H1 (cell line): ENCODE measurements around the gene ZNF592. TPM values are rescaled to one million over a fixed set of nuclear protein-coding genes. Genes with fewer than 3 reads are reported as not detected.

Experiments used
- CTCF ChIA-PET: fragments of 300-600 bp; sonication (Branson Sonifier 250); formaldehyde crosslinking; loops from one replicate; lab custom pipeline; 2021; ENCODE audit not compliant: partially characterized antibody; lab: Charles Lee
- POLR2A ChIA-PET: fragments of 300-600 bp; sonication (Branson Sonifier 250); formaldehyde crosslinking; loops from one replicate; lab custom pipeline; 2021; ENCODE audit warnings: inconsistent platforms; ENCODE audit not compliant: partially characterized antibody; lab: Charles Lee
- DNase-seq, 2 experiments: peaks; one replicate each; pipeline versions ENCODE4 v3.0.0 to v3.0.0-alpha.2; 2010 to 2022; ENCODE audit warnings: low spot score in 2 of 2, low read depth in 1 of 2, mixed read lengths in 1 of 2
- FAIRE-seq: peaks from 2 replicates; lab custom pipeline; 2011; peaks lifted over from hg19 to GRCh38; lab: Jason Lieb, UNC
- H2AFZ ChIP-seq: 2 replicates; pipeline ENCODE4 v1.8.1; 2012; ENCODE audit warnings: low read length, inconsistent platforms
- H2AK5ac ChIP-seq: 2 replicates; pipeline ENCODE4 v1.6.1; 2013; ENCODE audit warnings: low read depth, low read length
- H2BK120ac ChIP-seq: replicated peaks from 2 replicates; pipeline ENCODE3; 2013; ENCODE audit warnings: low read depth, low read length, inconsistent platforms
- H2BK12ac ChIP-seq: 2 replicates; pipeline ENCODE4 v1.6.1; 2013; ENCODE audit warnings: low read depth, low read length
- H2BK15ac ChIP-seq: 2 replicates; pipeline ENCODE4 v1.6.1; 2013; ENCODE audit warnings: low read length
- H2BK20ac ChIP-seq: 2 replicates; pipeline ENCODE4 v1.6.1; 2013; ENCODE audit warnings: low read length
- H2BK5ac ChIP-seq: 2 replicates; pipeline ENCODE4 v1.6.1; 2013; ENCODE audit warnings: low read depth, low read length
- H3K14ac ChIP-seq: 2 replicates; pipeline ENCODE4 v1.6.1; 2013; ENCODE audit warnings: inconsistent platforms; ENCODE audit not compliant: insufficient read length
- H3K18ac ChIP-seq: 2 replicates; pipeline ENCODE4 v1.6.1; 2013; ENCODE audit warnings: low read length; ENCODE audit errors: extremely low read depth
- H3K23ac ChIP-seq: 2 replicates; pipeline ENCODE4 v1.6.1; 2013; ENCODE audit warnings: inconsistent platforms; ENCODE audit not compliant: insufficient read length
- H3K23me2 ChIP-seq: 2 replicates; pipeline ENCODE4 v1.6.1; 2013; ENCODE audit warnings: low read depth, low read length
- H3K27ac ChIP-seq: 2 replicates; pipeline ENCODE4 v1.6.1; 2011; ENCODE audit warnings: low read depth, low read length, inconsistent platforms
- H3K27me3 ChIP-seq, 4 experiments: replicated peaks in 1 of 4; 1 replicate in 1 of 4; 2 replicates in 3 of 4; pipeline versions ENCODE4 v1.6.1 to v1.8.1; 2011 to 2013; ENCODE audit warnings: low read length in 3 of 4, mild to moderate bottlenecking in 3 of 4, inconsistent platforms in 2 of 4, mixed read lengths in 2 of 4, moderate library complexity in 1 of 4; ENCODE audit not compliant: control insufficient read depth in 3 of 4, insufficient read depth in 3 of 4; ENCODE audit errors: extremely low read depth in 1 of 4
- H3K36me3 ChIP-seq, 4 experiments: 2 replicates each; pipeline versions ENCODE4 v1.6.1 to v1.8.1; 2011 to 2013; ENCODE audit warnings: mild to moderate bottlenecking in 4 of 4, low read length in 3 of 4, moderate library complexity in 2 of 4, control low read depth in 1 of 4, inconsistent platforms in 1 of 4; ENCODE audit not compliant: insufficient read depth in 4 of 4, control insufficient read depth in 2 of 4
- H3K4ac ChIP-seq: replicated peaks from 2 replicates; pipeline ENCODE3; 2013; ENCODE audit warnings: low read length, low read depth, mixed read lengths, inconsistent platforms; ENCODE audit not compliant: insufficient read length
- H3K4me1 ChIP-seq, 4 experiments: replicated peaks in 1 of 4; 1 replicate in 1 of 4; 2 replicates in 3 of 4; pipeline versions ENCODE4 v1.6.1 to v1.8.1; 2011 to 2013; ENCODE audit warnings: low read length in 3 of 4, inconsistent platforms in 2 of 4, mixed read lengths in 1 of 4; ENCODE audit not compliant: insufficient read depth in 4 of 4, control insufficient read depth in 3 of 4
- H3K4me2 ChIP-seq, 2 experiments: 2 replicates each; pipeline versions ENCODE4 v1.6.1 to v1.8.1; 2011 to 2013; ENCODE audit warnings: low read depth in 2 of 2, low read length in 2 of 2, control low read depth in 1 of 2, inconsistent platforms in 1 of 2, mild to moderate bottlenecking in 1 of 2; ENCODE audit not compliant: insufficient read depth in 1 of 2
- H3K4me3 ChIP-seq, 4 experiments: fragments of 200-600, 300-600 bp in 1 of 4; sonication (generic), shearing (Covaris generic), sonication (Bioruptor Twin) in 1 of 4; 2 replicates each; pipeline versions ENCODE4 v1.5.1 to v1.8.1; 2011 to 2016; ENCODE audit warnings: low read length in 4 of 4, low read depth in 3 of 4, control low read depth in 2 of 4, inconsistent platforms in 2 of 4, mild to moderate bottlenecking in 2 of 4, mixed read lengths in 1 of 4, moderate library complexity in 1 of 4; ENCODE audit not compliant: insufficient read depth in 2 of 4; ENCODE audit errors: extremely low read depth in 1 of 4
- H3K56ac ChIP-seq: replicated peaks from 2 replicates; pipeline ENCODE3; 2013; ENCODE audit warnings: low read depth, mild to moderate bottlenecking, mixed read lengths, low read length, inconsistent platforms; ENCODE audit not compliant: insufficient read length
- H3K79me1 ChIP-seq: 2 replicates; pipeline ENCODE4 v1.6.1; 2013; ENCODE audit warnings: low read depth, low read length, control low read depth
- H3K79me2 ChIP-seq, 2 experiments: 2 replicates each; pipeline versions ENCODE4 v1.6.1 to v1.8.1; 2012 to 2013; ENCODE audit warnings: low read length in 2 of 2, mild to moderate bottlenecking in 2 of 2, inconsistent platforms in 1 of 2; ENCODE audit not compliant: insufficient read depth in 2 of 2, control insufficient read depth in 1 of 2
- H3K9ac ChIP-seq, 4 experiments: replicated peaks in 1 of 4; 1 replicate in 1 of 4; 2 replicates in 3 of 4; pipeline versions ENCODE4 v1.6.1 to v1.8.1; 2011 to 2013; ENCODE audit warnings: low read depth in 3 of 4, low read length in 3 of 4, control low read depth in 2 of 4, mild to moderate bottlenecking in 2 of 4, moderate library complexity in 2 of 4, inconsistent platforms in 1 of 4; ENCODE audit errors: extremely low read depth in 1 of 4
- H3K9me3 ChIP-seq, 2 experiments: 2 replicates each; pipeline versions ENCODE4 v1.6.1 to v1.8.1; 2012 to 2013; ENCODE audit warnings: mild to moderate bottlenecking in 2 of 2, moderate library complexity in 2 of 2, control low read depth in 1 of 2, inconsistent platforms in 1 of 2, low read depth in 1 of 2, low read length in 1 of 2, mixed read lengths in 1 of 2; ENCODE audit not compliant: insufficient read depth in 2 of 2
- H4K20me1 ChIP-seq, 2 experiments: replicated peaks in 1 of 2; 2 replicates each; pipeline versions ENCODE3 to v1.8.1; 2011 to 2013; ENCODE audit warnings: inconsistent platforms in 2 of 2, low read length in 2 of 2, mild to moderate bottlenecking in 1 of 2; ENCODE audit not compliant: insufficient read depth in 2 of 2, control insufficient read depth in 1 of 2
- H4K5ac ChIP-seq: 2 replicates; pipeline ENCODE4 v1.6.1; 2013; ENCODE audit warnings: low read length, low read depth, mixed read lengths, inconsistent platforms; ENCODE audit not compliant: insufficient read length
- H4K8ac ChIP-seq: 2 replicates; pipeline ENCODE4 v1.8.0; 2013; ENCODE audit warnings: mild to moderate bottlenecking, moderate library complexity, low read length, inconsistent platforms; ENCODE audit not compliant: insufficient read depth; ENCODE audit errors: extremely low read depth
- H4K91ac ChIP-seq: replicated peaks from 2 replicates; pipeline ENCODE3; 2013; ENCODE audit warnings: low read length, mixed read lengths, inconsistent platforms; ENCODE audit not compliant: insufficient read length
- FOSL1 ChIP-seq: IDR thresholded peaks from 2 replicates; pipeline ENCODE4 v1.6.1; 2011; ENCODE audit warnings: mild to moderate bottlenecking, low read depth, low read length, moderate library complexity; ENCODE audit not compliant: insufficient read depth
- JUN ChIP-seq: IDR thresholded peaks from 2 replicates; pipeline ENCODE4 v1.6.1; 2011; ENCODE audit warnings: low read depth, mild to moderate bottlenecking, improper control_type of control experiment, low read length
- JUND ChIP-seq: IDR thresholded peaks from 2 replicates; pipeline ENCODE4 v1.6.1; 2011; ENCODE audit warnings: mild to moderate bottlenecking, improper control_type of control experiment, low read length
- KDM1A ChIP-seq: fragments of 200-600, 300-600 bp; sonication (generic); IDR thresholded peaks from 2 replicates; pipeline ENCODE4 v1.7.1; 2016; ENCODE audit warnings: mild to moderate bottlenecking, low read length, borderline replicate concordance
- MAFK ChIP-seq: IDR thresholded peaks from 2 replicates; pipeline ENCODE4 v1.6.1; 2012; ENCODE audit warnings: low read depth, mild to moderate bottlenecking, improper control_type of control experiment, low read length
- SP2 ChIP-seq: IDR thresholded peaks from 2 replicates; pipeline ENCODE4 v1.6.1; 2012; ENCODE audit warnings: mild to moderate bottlenecking, low read length, inconsistent platforms
- SRF ChIP-seq: IDR thresholded peaks from 2 replicates; pipeline ENCODE4 v1.6.1; 2011; ENCODE audit warnings: mild to moderate bottlenecking, low read depth, low read length, moderate library complexity
- TAF1 ChIP-seq: IDR thresholded peaks from 2 replicates; pipeline ENCODE4 v1.6.1; 2011; ENCODE audit warnings: mild to moderate bottlenecking, low read depth, low read length
- TAF7 ChIP-seq: optimal IDR thresholded peaks from 2 replicates; pipeline ENCODE3; 2011; ENCODE audit warnings: low read depth, mild to moderate bottlenecking, inconsistent platforms, low read length, moderate library complexity, borderline replicate concordance
- TCF12 ChIP-seq: IDR thresholded peaks from 2 replicates; pipeline ENCODE4 v1.6.1; 2011; ENCODE audit warnings: low read depth, mild to moderate bottlenecking, low read length
- TEAD4 ChIP-seq: IDR thresholded peaks from 2 replicates; pipeline ENCODE4 v1.6.1; 2012; ENCODE audit warnings: low read depth, low read length, inconsistent platforms, mixed read lengths
- WGBS, 2 experiments: shearing (Covaris generic) in 1 of 2; methylation state at CpG; one replicate each; pipeline versions ENCODE4 v1.1.6 to v1.1.7; 2013 to 2015; ENCODE audit warnings: low lambda C conversion rate in 2 of 2, mixed read lengths in 2 of 2, inconsistent platforms in 1 of 2, low coverage in 1 of 2, missing lambda C conversion rate in 1 of 2; ENCODE audit not compliant: insufficient replicate concordance in 2 of 2, insufficient coverage in 1 of 2, insufficient read length in 1 of 2; ENCODE audit errors: extremely low coverage in 1 of 2, missing lambda C conversion rate in 1 of 2; 5-methylcytosine and 5-hydroxymethylcytosine counted together
- polyA plus RNA-seq, 7 experiments: library from polyadenylated mRNA; depleted of rRNA in 3 of 7; stranded (reverse) in 5 of 7; unstranded in 2 of 7; fragments of >200 nt in 5 of 7; fragments of 200-250 nt in 2 of 7; gene quantifications; 1 replicate in 5 of 7; 2 replicates in 1 of 7; 4 replicates in 1 of 7; pipeline versions ENCODE4 v1.2.1 to v1.2.3, GENCODE V29; 2011 to 2013; ENCODE audit warnings: missing spikeins in 2 of 7, mixed read lengths in 2 of 7
- total RNA-seq: library from RNA; stranded (reverse); fragmentation: NEBNext Ultra II Directional; extraction: Animal tissue kit (Norgen Biotek cat#: 25700); gene quantifications from 2 replicates; pipeline ENCODE4 v1.2.1, GENCODE V29; 2021

The ZNF592 gene
- total and polyA plus RNA-seq, 2 of the 8 experiments (the other 6 are each of a cell fraction or from before 2014, with no cell fraction given), result 14.2 to 33.0 TPM

DNA sequence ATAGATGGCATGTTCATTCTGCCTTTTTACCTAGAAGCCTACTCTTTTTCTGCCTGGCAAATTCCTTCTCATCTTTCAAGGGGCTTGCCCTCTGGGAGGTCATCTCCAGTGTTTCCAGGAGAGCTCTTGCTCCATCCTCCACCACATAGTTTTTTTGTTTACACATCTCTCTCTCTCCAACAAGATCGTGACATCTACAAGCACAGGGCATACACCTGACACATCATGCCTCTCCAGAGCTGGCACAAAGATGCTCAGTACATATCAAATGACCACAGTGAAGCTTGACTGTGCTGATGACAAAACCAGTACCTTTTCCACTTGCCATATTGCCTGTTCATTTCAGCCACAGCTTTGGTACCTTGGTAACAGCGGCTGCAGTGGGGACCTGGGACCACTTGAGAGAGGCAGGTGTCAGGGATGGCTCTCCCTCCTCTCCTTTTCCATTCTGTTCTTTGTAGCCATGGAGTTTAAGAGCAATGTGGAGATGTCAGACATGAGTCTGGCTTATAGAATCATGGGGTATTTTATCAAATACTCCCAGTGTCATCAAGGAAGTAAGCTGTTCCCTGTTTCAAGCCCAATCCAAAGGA, 84.2 kb downstream of the ZNF592 start:
- H3K23ac ChIP-seq, result no peak overlapping the region
- H3K4ac ChIP-seq, result no peak overlapping the region
- H4K91ac ChIP-seq, result no peak overlapping the region
- H2BK15ac ChIP-seq, result no peak overlapping the region
- no peaks in the 10 kb centered on the region for H3K9me3 ChIP-seq
- no peak overlapping the region for H4K5ac ChIP-seq
- H3K14ac ChIP-seq, result no peak overlapping the region
- no peak overlapping the region for H2BK12ac ChIP-seq
- ChIA-PET POLR2A (interaction anchor here (1.2 to 2.5 kb wide), 5 partner anchors 8 to 33 kb away, joined by 3 to 7 read pairs (median 3); partner anchors contain the start of gene ALPK3), CTCF (interaction anchor here (0.9 to 9.2 kb wide), 7 partner anchors 6 to 129 kb away, joined by 3 to 89 read pairs (median 11); no protein-coding TSS in a partner anchor)
- FAIRE-seq, result no peak
- no peak overlapping the region for H3K4me3 ChIP-seq
- H3K9ac ChIP-seq, result no peak overlapping the region
- peaks cover 0 to 4% (median 1%) of the 10 kb centered on the region in 4 experiments; a peak in 1 of 8 replicates for H3K36me3 ChIP-seq
- H3K27me3 ChIP-seq, result no peaks in the 10 kb centered on the region
- H4K20me1 ChIP-seq, result peaks cover 1 to 2% of the 10 kb centered on the region in 2 experiments
- H4K8ac ChIP-seq, result no peak overlapping the region
- H3K79me2 ChIP-seq, result no peaks in the 10 kb centered on the region
- H2AFZ ChIP-seq, result no peak overlapping the region
- H2BK5ac ChIP-seq, result no peak overlapping the region
- WGBS, 2 experiments, result 88% methylated on average over 2 of the region's 2 CpGs; no CpG with 5 or more reads in 1 of the 2 experiments
- no peak overlapping the region for H3K56ac ChIP-seq
- H3K4me1 ChIP-seq, result 0 out of 7 replicates have a peak, but pooled peaks cover 0 to 2% (median 0%) of the 10 kb centered on the region in 4 experiments
- H3K18ac ChIP-seq, result no peak overlapping the region
- no peaks in the 10 kb centered on the region for H3K23me2 ChIP-seq
- no peak overlapping the region for H3K4me2 ChIP-seq
- DNase-seq, result no peak
- no peak overlapping the region for H2AK5ac ChIP-seq
- H2BK120ac ChIP-seq, result no peak overlapping the region
- H3K27ac ChIP-seq, result no peak overlapping the region
- no peaks in the 10 kb centered on the region for H3K79me1 ChIP-seq
- no peak overlapping the region for H2BK20ac ChIP-seq
- TF ChIP-seq TCF12, result no peak
- no peak for TF ChIP-seq TEAD4
- no peak for TF ChIP-seq TAF7
- TF ChIP-seq FOSL1, result no peak
- no peak for TF ChIP-seq JUND
- TF ChIP-seq SP2, result no peak
- TF ChIP-seq KDM1A, result no peak
- TF ChIP-seq TAF1, result no peak
- TF ChIP-seq JUN, result no peak
- no peak for TF ChIP-seq SRF
- no peak for TF ChIP-seq MAFK
